Skeletal muscle satellite cell (primary cell): Measurements from ENCODE around the gene SIK3.
"Not testable (repeated sequence)": the region's sequence is repeated elsewhere in the genome, so short reads cannot be mapped to it uniquely, and the experiment has no call there.

Source experiments
- H3K27me3 ChIP-seq: 2 replicates; pipeline ENCODE4 v1.7.0; 2013; ENCODE audit warnings: low read length; ENCODE audit not compliant: control insufficient read depth, insufficient read depth
- H3K36me3 ChIP-seq: 2 replicates; pipeline ENCODE4 v1.7.0; 2013; ENCODE audit warnings: mild to moderate bottlenecking, control low read depth, low read length; ENCODE audit not compliant: insufficient read depth
- H3K4me1 ChIP-seq: 2 replicates; pipeline ENCODE4 v1.7.0; 2013; ENCODE audit warnings: low read length; ENCODE audit not compliant: control insufficient read depth, insufficient read depth
- H3K4me2 ChIP-seq: 2 replicates; pipeline ENCODE4 v1.7.0; 2013; ENCODE audit warnings: mild to moderate bottlenecking, low read length
- H3K4me3 ChIP-seq: 2 replicates; pipeline ENCODE4 v1.7.0; 2013; ENCODE audit warnings: low read length
- H3K9ac ChIP-seq: 2 replicates; pipeline ENCODE4 v1.7.0; 2013; ENCODE audit warnings: mild to moderate bottlenecking, low read depth, low read length, moderate library complexity
- H3K9me3 ChIP-seq: replicated peaks from 2 replicates; pipeline ENCODE4 v1.7.0; 2013; ENCODE audit warnings: mild to moderate bottlenecking, control low read depth, low read length

SIK3 gene

DNA sequence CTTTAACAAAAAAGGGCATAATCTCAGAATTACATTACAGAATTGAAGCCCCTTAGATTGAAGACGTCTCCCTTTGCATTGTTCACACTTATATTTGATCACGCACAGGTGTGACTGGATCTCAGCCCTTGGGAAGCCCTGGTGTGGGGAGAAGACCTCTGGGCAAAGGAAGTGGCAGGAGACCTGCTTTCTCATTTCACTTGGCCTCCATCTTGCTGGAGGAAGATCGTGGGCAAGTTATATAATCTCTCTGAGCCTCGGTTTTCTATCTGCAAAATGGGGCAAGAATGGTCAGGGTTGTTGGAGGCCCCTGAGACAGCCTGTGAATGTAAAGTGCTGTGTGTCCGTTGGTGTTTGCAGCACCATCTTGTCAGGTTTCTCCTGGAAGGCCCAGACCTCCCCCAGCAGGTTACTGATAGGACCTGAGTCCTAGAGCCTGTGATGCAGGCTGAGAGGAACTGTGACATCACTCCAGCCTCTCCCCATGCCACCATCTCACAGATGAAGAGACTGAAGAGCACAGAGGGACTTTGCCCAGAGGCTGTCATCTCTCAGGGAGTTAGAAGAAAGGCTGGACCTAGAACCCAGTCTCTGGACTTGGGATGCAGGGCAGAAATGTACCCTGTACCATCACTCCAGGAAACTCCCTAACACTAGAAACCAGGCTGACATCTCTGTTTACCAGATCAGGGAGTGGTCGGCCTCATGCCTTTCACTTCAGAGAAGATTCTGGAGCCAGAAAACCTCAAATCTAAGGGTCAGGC lies 259.7 kb downstream of the SIK3 start:
- Histone ChIP-seq H3K4me1 (peaks cover 17% of the 10 kb centered on the region), H3K9me3 (no peaks in the 10 kb centered on the region), H3K4me3 (no peak overlapping the region), H3K9ac (no peak overlapping the region), H3K27me3 (no peaks in the 10 kb centered on the region), H3K36me3 (peaks cover 2% of the 10 kb centered on the region), H3K4me2 (no peak overlapping the region)

DNA sequence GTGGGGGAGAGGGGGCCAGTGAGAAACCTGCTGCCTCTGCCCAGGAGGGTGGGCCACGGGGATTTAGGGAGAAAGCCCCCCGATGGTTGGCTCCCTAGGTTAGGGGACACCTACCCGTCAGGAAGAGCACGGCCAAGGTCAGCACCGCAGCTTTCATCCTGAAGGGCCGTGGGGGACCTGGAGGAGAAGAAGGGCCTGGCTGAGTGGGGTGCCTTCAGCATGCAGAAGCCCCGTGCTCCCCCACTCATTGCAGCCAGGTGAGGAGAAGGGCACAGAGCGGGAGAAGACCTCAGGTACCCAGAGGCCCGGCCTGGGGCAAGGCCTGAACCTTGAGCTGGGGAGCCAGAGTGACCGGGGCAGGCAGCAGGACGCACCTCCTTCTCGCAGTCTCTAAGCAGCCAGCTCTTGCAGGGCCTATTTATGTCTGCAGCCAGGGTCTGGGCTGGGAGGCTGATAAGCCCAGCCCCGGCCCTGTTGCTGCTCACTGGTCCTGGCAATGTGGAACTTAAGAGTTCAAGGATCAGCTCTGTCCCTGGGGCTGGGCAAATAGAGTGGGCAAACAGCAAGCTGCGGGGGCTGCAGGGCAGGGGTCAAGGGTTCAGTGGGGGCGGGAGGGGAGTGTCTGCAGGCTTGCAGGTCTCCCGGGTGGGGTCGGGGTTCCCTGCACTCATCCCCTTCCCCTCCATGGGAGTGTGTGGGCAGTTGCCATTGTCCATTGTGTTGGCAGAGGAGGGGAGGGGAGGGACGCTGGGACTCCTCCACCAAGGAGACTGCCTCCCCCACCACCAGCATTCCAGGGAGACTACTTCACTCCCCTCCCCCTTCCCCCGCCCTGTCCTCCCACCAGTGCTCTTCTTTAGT lies 260.8 kb downstream of the SIK3 start, which contains the start of gene APOA1:
TSS of gene APOA1 (minus strand) at position 392 of the 861 bp plus-strand sequence. CDS start at position 157, 235 bp downstream.
- Histone ChIP-seq H3K4me3 (no peak within 1 kb of the TSS), H3K9me3 (no peaks in the 10 kb centered on the region), H3K27me3 (no peaks in the 10 kb centered on the region), H3K9ac (no peak within 1 kb of the TSS), H3K36me3 (no peaks in the 10 kb centered on the region), H3K4me1 (peaks cover 17% of the 10 kb centered on the region), H3K4me2 (no peak within 1 kb of the TSS)

GRCh38 chr11:116836632-116836991 lies 261.6 kb downstream of the SIK3 start:
- no peak overlapping the region for H3K4me2 ChIP-seq
- no peaks in the 10 kb centered on the region for H3K9me3 ChIP-seq
- no peaks in the 10 kb centered on the region for H3K36me3 ChIP-seq
- H3K9ac ChIP-seq = no peak overlapping the region
- H3K4me1 ChIP-seq = peaks cover 17% of the 10 kb centered on the region
- H3K4me3 ChIP-seq = no peak overlapping the region
- no peaks in the 10 kb centered on the region for H3K27me3 ChIP-seq

DNA sequence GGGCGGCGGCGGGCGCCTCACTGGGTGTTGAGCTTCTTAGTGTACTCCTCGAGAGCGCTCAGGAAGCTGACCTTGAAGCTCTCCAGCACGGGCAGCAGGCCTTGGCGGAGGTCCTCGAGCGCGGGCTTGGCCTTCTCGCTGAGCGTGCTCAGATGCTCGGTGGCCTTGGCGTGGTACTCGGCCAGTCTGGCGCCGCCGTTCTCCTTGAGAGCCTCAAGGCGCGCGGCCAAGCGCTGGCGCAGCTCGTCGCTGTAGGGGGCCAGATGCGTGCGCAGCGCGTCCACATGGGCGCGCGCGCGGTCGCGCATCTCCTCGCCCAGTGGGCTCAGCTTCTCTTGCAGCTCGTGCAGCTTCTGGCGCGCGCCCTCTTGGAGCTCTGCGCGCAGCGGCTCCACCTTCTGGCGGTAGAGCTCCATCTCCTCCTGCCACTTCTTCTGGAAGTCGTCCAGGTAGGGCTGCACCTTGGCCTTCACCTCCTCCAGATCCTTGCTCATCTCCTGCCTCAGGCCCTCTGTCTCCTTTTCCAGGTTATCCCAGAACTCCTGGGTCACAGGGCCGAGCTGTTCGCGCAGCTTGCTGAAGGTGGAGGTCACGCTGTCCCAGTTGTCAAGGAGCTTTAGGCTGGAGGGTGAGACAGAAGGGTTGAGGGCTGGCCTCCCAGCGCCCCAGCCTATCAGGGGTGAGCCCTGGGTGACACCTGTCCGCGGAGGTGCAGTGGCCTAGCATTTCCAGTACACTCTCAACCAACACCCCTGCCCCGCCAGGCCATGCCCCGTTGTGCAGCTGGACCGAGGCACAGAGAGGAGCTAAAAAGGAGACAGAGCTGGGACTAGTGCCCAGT lies 262.2 kb downstream of the SIK3 start:
- H3K36me3 ChIP-seq = no peaks in the 10 kb centered on the region
- peaks cover 17% of the 10 kb centered on the region for H3K4me1 ChIP-seq
- H3K9ac ChIP-seq = peak overlapping the region; percentile 59
- H3K4me3 ChIP-seq = peak overlapping the region; percentile 56
- peak overlapping the region; percentile 74 for H3K4me2 ChIP-seq
- no peaks in the 10 kb centered on the region for H3K27me3 ChIP-seq
- H3K9me3 ChIP-seq = no peaks in the 10 kb centered on the region

DNA sequence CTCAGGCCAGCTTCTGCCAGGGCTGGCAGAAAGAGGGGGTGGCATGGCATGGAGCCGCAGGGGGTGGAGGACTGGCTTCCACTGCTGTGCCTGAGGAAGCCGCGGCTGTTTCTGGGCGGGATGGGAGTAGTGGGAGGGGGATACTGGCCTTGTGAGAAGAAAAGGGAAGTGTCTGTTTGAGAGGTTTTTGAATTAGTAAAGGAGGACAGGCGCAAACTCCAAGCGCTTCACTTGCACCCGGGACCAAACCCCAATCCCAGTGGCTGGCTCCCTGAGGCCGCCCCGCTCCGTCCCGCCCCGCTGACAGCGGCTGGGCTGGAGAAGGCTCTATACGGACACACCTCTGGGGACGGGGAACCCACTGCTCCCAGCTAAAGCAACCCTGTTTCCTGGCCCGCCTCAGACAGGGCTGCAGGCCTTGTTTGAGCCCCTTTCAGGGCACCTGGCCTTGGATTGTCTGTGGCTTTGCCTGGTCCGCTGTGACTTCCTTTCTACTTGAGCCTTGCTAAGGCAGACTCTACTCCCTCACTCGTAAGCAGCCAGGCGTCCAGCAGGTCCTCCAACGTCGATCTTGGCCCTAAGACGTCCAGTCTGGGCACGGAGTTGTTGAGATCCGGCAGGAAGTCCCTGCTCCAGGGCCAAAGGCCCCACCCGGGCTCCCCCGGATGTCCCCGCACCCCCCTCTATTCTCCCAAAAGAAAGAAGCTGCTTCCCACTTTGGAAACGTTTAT lies 263.0 kb downstream of the SIK3 start:
- no peaks in the 10 kb centered on the region for H3K9me3 ChIP-seq
- peak overlapping the region; percentile 56 for H3K4me3 ChIP-seq
- H3K36me3 ChIP-seq = no peaks in the 10 kb centered on the region
- H3K4me1 ChIP-seq = peaks cover 12% of the 10 kb centered on the region
- no peaks in the 10 kb centered on the region for H3K27me3 ChIP-seq
- H3K9ac ChIP-seq = peak overlapping the region; percentile 59
- H3K4me2 ChIP-seq = peak overlapping the region; percentile 74

GRCh38 chr11:116834535-116835041 lies 263.6 kb downstream of the SIK3 start:
- H3K36me3 ChIP-seq, H3K9me3 ChIP-seq, H3K27me3 ChIP-seq, H3K4me2 ChIP-seq, H3K4me3 ChIP-seq, H3K9ac ChIP-seq: not testable (repeated sequence)
- H3K4me1 ChIP-seq = peaks cover 14% of the 10 kb centered on the region

DNA sequence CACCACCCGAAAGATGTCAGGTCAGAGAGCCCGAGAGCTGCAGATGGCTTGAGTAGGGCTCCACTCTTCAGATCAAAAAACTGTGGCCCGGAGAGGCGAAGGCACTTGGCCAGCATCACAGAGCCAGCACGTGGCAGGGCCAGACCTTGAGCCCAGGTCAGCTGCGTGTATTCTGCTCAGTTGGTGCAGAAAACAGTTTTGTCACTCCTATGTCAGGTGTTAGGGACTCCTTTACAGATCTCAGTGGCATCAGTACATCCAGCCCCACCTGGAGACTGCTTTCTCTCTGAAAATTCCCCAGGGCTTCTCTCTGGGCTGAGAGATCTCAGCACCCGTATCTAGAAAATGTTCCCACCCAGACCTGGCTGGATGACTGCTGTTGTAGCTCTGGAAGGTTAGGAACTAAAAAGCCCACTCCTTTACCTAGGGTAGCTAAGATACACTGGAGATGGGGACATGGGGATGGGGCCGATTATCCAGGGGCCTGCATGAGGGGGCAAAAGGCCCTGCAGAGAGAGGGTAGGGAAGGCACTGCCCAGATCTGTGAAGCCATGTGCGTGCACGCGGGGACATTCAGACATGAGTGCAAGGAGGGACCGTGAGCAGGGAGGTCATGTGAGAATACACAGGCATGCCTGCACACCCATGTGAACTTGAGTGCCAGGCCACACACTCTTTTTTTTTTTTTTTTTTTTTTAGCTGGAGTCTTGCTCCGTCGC lies 264.3 kb downstream of the SIK3 start:
- Histone ChIP-seq H3K9me3 (no peaks in the 10 kb centered on the region), H3K4me1 (peaks cover 17% of the 10 kb centered on the region), H3K4me2 (no peak overlapping the region), H3K9ac (no peak overlapping the region), H3K27me3 (no peaks in the 10 kb centered on the region), H3K36me3 (no peaks in the 10 kb centered on the region), H3K4me3 (no peak overlapping the region)

DNA sequence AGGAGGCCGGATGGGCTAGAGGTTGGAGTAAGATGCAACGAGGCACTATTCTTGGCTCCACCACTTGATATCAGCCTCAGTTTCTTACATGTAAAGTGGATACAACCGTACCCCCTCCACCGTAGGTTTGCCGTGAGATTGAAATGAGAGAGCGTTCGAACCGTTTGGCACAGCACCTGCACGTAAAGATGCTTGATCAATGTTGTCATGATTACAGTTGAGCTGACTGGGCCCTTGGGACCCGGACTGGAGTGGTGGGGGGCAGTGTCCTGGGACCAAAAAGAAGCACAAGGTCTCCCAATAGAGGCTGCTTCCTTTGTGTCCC lies 264.8 kb downstream of the SIK3 start:
- Histone ChIP-seq H3K4me3 (no peak overlapping the region), H3K27me3 (no peaks in the 10 kb centered on the region), H3K4me1 (peaks cover 17% of the 10 kb centered on the region), H3K9me3 (no peaks in the 10 kb centered on the region), H3K9ac (no peak overlapping the region), H3K4me2 (no peak overlapping the region), H3K36me3 (no peaks in the 10 kb centered on the region)

- Histone ChIP-seq H3K4me1 (peaks cover 17% of the 10 kb centered on the region), H3K9ac (no peak overlapping the region), H3K36me3 (no peaks in the 10 kb centered on the region), H3K9me3 (no peaks in the 10 kb centered on the region), H3K4me2 (no peak overlapping the region), H3K27me3 (no peaks in the 10 kb centered on the region), H3K4me3 (no peak overlapping the region)
Observed at GRCh38 chr11:116832350-116833290, 265.6 kb downstream of the SIK3 start.
